Stimulated activated CD4-positive, alpha-beta T cell treated with anti-CD3 and anti-CD28 coated beads, Interleukin-2, amount 100 ng/mL, for 4 hours (primary cell): ENCODE measurements around the gene POLD1.
"Not testable (repeated sequence)": the region's sequence is repeated elsewhere in the genome, so short reads cannot be mapped to it uniquely, and the experiment has no call there.

Experiments
- DNase-seq: peaks from one replicate; pipeline ENCODE4 v3.0.0-alpha.2; 2020; ENCODE audit warnings: low read depth

Gene POLD1

DNA sequence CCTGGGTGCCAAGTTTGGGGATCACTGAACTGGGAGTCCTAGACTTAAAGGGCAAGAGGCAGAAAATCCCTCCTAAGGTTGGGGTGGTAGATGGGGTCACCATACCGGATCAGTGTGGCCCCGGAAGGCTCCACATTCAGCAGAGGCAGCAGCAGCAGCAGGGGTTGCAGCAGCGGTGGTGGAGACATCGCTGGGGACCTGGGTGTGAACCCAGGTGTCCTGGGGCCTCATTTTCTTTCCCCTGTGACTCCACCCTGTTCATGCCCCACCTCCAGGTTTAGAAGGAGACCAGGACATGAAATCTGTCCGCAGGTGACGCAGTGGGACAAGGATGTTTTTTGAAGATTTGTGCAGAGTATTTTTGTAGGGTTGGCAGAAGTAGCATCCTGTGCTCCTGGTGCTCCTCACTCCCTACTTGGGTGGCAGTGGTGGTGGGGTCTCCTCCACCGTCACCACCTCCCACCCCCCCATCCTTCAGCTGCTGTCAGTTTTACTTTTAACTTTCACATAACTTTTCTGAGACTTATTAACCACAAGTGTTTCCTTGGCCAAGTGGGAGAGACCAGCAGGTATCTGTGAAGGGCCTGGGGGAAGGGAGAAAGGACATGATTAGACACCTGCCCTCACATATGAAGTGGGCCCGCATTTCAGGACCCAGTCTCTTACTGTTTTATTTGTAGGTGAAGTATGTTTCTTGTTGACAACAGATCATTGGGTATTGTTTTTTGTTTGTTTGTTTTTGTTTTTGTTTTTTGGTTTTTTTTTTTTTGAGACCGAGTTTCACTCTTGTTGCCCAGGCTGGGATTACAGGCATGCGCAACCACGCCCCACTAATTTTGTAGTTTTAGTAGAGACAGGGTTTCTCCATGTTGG is 18.5 kb upstream of the POLD1 start, which contains the start of gene NAPSA:
NAPSA (minus strand) TSS at position 206 of the 873 bp plus-strand sequence; CDS start at position 188, 18 bp downstream.
- no peak for DNase-seq

DNA sequence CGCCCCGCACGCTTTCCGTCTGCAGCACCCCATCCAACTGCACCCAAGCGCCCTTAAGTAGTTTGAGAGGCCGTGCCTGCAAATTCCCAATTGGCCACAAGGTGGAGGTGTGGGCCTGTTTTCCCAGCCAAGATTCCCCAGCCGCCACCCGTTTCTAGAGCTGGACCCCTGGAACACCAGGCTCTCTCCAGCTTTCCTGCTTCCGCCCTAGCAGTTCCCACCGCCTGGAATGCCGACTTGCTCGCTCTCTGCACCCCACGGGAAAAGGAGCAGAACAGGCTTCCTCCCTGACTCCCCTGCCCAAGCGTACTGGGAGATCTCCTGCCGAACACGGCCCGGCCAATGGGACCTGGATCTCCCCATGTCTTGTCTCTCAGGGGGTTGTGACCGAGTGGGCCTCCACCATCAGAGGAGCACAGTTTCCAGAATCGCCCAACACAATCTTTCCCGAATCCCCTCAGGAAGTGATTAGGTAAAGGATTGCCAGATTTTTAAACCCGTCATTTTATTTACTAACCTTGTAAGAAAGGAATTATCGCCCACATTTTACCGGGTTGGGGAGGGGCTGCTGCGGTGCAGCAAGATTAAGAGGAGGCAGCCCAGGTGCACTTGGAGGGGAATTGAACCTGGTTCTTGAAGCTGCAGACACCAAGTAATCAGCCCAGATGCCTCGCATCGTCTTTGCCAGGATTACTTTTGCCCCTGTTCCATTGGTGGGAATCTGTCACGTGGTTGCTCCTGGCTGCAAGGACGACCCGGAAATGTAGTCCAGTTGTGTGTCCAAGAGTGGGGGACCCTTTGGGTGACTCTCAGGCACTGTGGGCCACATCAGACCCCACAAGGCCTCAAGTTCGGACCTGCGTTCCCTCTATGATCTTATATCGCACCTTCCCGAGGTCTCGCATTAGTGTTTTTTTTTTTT is 15.2 kb upstream of the POLD1 start:
- DNase-seq, result peak; percentile 61

DNA sequence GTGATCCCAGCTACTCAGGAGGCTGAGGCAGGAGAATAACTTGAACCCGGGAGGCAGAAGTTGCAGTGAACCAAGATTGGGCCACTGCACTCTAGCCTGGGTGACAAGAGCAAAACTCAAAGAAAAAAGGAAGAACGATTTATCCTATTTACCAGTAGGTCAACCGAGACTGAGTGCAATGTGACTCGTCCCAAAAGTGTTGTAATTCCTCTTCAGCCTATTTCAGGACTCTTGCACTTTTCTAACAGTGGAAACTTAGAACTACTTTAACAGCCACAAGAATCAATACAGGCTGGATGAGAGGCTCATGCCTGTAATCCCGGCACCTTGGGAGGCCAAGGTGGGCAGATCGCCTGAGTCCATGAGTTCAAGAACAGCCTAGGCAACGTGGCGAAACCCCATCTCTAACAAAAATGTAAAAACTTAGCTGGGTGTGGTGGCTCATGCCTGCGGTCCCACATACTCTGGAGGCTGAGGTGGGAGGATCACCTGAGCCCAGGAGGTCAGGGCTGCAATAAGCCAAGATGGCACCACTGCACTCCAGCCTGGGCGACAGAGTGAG is 12.2 kb upstream of the POLD1 start:
- no peak for DNase-seq

DNA sequence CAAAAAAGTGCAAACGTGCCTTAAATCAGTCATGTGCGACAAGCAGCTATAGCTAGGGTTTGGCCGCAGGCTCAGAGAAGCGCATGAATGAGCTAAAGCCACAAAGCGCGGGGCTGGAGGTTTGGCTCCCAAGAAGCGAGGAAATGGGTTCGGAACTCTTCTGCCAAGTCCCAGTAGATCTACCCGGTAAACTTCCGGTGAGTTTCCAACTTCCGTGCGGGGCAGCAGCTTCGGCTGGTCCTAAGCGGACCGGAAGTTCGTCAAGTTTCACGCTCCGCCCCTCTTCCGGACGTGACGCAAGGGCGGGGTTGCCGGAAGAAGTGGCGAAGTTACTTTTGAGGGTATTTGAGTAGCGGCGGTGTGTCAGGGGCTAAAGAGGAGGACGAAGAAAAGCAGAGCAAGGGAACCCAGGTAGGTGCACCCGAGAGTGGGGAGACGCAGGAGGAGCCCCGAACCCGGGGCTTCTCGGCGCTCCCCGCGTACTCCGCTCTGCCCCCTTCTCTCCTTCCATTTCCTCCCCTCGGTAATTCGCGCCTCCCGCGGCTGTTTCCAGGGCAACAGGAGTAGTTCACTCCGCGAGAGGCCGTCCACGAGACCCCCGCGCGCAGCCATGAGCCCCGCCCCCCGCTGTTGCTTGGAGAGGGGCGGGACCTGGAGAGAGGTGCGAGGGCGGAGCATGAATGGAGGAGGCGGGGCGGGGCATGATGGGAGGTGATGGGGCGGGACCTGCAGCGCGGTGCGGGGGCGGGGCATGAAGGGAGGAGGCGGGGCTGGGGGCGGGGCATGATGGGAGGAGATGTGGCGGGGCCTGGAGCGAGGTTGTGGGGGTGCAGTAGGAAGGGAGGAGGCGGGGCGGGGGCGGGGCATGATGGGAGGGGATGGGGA is 7.7 kb upstream of the POLD1 start, which contains the start of gene NR1H2:
NR1H2 (plus strand) TSS at position 292 of the 885 bp plus-strand sequence. CDS start 1,149 bp downstream, outside the sequence.
- DNase-seq, result peak; percentile 91

DNA sequence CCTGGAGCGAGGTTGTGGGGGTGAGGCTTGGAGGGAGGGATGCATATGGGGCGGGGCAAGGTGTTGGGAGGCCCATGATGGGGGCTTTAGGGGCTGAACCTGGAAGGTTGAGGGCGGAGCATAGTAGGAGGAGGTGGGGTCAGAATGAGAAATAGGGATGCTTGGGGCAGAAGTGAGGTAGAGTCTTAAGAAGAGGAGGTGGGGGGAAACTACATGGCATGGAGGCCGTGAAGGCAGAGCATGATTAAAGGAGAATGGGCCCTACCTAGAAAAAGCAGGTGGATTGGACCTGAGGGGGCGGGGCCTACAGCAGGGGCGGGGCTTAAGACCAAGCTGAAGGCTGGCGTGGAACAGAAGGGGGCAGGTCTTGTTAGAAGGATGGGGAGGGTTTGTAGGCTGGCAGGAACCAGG is 7.1 kb upstream of the POLD1 start:
- peak; percentile 37 for DNase-seq

DNA sequence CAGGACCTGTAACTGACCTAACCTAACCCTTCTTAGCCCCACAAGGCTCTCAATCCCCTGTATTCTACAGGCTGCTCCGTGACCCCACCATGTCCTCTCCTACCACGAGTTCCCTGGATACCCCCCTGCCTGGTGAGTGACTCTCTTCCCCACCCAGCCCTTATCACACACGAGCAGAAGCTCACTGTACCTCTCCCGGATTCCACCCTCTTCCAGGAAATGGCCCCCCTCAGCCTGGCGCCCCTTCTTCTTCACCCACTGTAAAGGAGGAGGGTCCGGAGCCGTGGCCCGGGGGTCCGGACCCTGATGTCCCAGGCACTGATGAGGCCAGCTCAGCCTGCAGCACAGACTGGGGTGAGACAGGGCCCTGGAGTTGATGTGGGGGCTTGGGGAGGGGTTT is 6.6 kb upstream of the POLD1 start:
- no peak for DNase-seq

DNA sequence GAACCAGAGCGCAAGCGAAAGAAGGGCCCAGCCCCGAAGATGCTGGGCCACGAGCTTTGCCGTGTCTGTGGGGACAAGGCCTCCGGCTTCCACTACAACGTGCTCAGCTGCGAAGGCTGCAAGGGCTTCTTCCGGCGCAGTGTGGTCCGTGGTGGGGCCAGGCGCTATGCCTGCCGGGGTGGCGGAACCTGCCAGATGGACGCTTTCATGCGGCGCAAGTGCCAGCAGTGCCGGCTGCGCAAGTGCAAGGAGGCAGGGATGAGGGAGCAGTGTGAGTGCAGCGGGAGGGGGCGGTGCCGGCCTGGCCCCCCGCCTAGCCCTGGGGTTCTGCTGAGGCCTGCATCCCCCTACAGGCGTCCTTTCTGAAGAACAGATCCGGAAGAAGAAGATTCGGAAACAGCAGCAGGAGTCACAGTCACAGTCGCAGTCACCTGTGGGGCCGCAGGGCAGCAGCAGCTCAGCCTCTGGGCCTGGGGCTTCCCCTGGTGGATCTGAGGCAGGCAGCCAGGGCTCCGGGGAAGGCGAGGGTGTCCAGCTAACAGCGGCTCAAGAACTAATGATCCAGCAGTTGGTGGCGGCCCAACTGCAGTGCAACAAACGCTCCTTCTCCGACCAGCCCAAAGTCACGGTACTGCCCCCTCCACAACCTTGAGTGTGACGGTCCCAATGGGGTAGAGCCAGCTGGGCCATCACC is 5.8 kb upstream of the POLD1 start:
- DNase-seq, result no peak

DNA sequence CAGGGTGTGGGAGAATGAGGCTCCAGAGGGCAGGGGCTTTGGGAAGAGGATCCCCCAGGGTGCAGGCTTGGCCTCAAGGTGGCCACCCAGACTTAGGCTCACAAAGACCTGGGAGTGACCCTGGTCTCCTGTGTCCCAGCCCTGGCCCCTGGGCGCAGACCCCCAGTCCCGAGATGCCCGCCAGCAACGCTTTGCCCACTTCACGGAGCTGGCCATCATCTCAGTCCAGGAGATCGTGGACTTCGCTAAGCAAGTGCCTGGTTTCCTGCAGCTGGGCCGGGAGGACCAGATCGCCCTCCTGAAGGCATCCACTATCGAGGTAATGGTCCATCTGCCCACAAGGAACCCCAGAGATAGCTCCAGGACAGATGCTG is 5.3 kb upstream of the POLD1 start:
- no peak for DNase-seq

DNA sequence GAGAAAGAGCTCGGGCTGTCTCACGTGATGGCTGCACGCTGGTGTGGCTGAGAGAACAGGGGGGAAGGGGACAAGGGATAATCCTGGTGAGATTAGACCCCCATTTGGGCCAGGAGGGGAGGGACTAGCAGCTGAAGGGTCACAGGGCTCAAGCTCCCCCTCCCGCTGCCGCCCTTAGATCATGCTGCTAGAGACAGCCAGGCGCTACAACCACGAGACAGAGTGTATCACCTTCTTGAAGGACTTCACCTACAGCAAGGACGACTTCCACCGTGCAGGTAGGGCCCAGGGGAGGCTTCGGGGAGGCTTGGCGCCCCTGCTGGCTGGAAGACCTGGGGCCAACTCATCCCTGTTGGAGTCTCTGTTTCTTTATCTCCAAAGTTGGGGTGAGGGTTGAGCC is 4.5 kb upstream of the POLD1 start:
- no peak for DNase-seq

DNA sequence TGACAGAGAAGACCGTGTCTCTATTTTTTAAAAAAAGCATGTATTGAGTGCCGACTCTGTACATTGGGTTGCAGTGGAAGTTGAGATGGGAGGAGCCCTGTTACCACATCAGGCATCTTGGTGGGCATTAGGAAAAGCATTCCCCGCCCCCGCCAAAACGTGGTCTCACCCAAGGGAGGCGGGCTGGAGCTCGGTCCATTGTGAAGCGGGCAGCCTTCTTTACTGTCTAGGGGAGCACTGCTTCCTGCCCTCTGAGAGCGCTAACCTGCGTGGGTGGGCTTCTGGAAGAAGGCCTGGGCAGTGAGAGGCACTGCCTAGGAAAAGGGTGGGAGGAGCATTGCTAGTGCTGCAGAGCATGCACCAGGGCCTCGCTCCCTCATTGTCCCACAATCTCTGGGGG is 4.0 kb upstream of the POLD1 start:
- no peak for DNase-seq

DNA sequence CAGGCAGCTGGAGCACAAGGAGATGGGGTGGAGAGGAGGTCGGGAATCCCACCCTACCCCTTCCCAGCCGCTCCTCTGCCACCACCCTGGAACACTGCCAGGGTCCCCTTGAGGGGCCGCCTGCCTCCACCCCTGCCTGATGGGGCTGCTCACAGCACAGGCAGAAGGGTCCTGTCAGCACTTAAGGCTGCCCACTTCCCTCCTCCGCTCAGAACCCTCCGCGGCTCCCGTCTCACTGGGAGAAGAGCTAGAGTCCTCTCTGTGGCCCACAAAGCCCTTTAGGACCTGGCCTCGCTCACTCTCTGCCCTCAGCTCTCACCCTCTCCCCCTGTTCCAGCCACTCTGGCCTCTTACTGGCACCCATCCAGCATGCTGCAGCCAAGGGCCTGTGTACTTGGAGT is 3.4 kb upstream of the POLD1 start:
- DNase-seq, result no peak

DNA sequence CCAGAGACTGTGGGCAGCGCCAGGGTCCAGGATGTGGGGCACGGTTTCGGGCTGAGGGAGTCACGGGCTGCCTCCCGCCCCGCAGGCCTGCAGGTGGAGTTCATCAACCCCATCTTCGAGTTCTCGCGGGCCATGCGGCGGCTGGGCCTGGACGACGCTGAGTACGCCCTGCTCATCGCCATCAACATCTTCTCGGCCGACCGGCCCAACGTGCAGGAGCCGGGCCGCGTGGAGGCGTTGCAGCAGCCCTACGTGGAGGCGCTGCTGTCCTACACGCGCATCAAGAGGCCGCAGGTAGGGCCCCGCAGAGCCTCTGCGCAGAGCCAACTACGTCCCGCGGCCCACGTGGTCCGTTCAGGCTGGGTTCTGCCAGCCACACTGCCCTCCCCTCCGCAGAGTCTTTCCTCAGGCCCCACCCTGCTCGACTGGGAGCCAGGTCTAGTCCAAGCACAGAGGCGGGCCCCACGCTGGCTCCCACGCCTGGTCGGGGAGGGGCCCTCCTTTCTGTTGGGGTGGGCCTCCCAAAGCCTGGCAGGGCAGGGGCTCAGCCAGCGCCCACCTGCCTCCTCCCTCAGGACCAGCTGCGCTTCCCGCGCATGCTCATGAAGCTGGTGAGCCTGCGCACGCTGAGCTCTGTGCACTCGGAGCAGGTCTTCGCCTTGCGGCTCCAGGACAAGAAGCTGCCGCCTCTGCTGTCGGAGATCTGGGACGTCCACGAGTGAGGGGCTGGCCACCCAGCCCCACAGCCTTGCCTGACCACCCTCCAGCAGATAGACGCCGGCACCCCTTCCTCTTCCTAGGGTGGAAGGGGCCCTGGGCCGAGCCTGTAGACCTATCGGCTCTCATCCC is 2.0 kb upstream of the POLD1 start:
- no peak for DNase-seq

DNA sequence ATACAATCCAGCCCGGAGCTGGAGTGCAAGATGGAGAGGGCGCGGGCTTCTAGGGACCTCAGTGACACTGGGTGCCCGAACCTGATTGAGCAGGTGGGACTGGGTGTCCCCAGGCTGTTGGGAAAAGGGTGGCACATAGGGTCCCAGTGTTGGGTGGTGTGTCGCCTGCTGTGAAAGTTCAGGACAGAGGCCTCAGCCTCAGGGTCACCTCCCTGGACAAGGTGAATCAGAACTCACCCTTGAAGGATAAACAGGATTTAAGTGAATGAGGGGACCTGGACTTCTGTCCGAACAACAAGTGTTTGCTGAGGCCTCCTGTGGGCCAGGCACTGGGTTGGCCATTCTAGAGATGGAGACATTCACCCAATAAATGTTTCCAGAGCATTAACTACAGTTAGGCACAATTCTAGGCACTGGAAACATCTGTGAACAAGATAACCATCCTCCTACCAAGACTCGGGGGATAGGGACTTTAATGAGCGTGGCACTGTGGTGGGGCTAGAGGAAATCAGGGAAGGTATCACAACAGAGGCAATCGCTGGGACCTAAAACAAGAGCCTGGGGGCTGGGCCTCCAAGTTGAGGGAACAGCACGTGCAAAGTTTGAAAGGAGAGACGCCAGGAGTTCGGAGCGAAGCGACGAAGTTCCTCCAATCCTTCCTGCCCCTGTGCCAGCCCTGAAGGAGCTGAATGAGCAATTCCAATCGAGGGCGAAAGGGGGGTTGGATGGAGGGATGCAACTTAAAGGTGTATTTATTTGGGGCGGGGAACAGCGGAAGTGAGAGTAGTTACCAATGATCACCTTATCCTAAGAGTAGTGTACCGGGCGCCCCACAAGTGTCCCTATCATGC is 921 bp upstream of the POLD1 start:
- no peak for DNase-seq

DNA sequence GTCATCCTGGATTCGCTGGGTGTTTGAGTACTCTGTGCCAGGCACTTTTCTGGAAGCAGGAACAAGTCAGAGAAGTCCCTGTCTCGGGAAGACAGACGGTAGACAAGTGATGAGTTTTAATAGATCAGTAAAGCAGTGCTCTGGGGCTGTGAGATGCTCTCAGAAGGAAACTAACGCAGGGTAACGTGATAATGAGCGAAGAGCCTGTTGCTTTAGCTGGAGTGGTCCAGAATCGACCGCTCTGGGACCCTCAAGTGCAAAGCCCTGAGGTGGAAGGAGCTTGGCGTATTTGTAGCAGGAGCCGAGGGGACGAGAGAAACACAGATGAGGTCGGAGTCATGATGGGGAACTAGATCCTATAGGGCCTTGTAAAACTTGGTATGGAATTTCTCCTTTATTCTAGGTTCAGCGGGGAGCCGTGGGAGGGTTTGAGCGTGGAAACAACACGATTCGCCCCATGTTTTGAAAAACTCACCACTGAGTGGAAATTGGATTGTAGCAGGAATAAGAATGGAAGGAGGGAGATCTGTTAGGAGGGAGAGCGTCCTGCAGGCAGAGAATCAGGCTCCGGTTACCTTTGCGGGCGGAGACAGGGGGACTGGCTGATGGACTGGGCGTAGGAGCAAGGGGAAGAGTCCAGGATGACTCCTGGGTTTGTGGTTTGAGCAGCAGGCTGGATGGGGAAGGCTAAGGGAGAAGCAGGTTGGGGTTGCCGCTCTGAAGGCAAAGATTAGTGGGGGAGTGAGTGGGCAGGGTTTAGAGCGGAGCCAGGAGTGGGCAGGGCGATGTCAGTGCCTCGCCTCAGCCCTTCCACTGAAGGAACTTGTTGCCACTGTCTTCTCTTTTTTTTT is 763 bp downstream of the POLD1 start:
- no peak for DNase-seq

DNA sequence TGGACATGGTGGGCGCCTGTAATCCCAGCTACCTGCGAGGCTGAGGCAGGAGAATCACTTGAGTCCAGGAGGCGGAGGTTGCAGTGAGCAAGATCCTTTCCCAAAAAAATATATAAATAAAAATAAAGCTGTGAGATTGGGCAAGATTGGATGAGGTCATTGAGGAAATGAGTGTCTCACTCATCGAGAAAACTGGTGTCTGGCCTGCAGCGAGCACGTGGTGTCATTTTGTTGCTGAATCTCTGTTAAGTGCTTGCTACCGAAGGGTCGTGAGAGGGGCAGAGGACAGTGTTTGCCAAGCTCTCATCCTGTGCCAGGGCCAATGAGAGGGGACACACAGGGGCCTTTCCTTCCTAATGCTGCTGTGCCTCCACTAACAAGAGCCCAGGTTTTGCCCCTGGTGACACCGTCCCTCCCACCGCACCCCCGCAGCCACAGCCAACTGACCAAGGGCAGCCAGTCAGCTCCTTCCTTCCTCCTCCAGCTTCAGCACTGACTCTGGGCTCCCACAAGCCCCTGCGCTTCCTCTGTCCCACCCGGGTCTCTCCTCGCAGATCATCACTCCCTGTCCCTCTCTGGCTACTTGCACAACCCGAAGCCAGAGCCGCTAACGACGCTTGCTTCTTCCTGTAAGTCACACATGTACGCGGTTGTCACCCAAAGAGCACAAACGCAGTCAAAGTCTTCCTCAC is 3.2 kb downstream of the POLD1 start:
- DNase-seq, result no peak

DNA sequence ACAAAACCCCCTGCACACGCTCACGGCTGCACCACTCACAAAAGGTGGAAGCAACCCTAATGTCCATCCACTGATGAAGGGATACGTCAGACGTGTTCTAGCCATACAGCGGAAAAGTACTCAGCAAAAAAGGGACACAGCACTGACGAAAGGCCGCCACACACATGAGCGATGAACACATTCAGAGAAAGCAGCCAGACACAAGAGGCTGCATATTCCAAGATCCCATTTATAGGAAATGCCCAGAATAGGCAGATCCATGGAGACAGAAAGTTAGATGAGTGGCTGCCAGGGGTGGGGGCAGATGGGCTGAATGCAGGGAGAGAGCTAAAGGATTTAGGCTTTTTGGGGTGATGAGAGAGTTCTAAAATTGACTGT is 3.7 kb downstream of the POLD1 start:
- no peak for DNase-seq

DNA sequence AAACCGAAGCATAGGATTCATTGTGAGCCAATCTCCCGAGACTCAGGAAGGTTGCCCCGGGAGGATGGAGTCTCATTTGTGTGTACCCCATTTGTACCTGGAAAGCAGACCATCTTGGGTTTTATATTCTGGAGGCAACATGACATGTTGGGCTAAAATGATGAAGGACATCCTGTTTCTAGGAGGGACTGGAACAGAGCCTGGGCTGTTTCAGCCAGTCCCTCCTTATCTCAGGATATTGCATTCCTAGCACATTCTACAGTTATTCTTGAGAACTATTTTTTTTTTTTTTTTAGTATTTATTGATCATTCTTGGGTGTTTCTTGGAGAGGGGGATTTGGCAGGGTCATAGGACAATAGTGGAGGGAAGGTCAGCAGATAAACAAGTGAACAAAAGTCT is 6.1 kb downstream of the POLD1 start:
- DNase-seq, result not testable (repeated sequence)
